NCI-H146 treated with DMSO at 0.1 percent for 48 hours (cell line): ENCODE measurements around the gene SFTA2.
A peak's percentile ranks its signal among the peaks of the same experiment; 100 is the strongest.
"Not testable (repeated sequence)": the region's sequence is repeated elsewhere in the genome, so short reads cannot be mapped to it uniquely, and the experiment has no call there.

Experiments used
- DNase-seq: peaks from one replicate; lab custom pipeline; 2025; ENCODE audit not compliant: unreplicated experiment; lab: John Stamatoyannopoulos, UW

The SFTA2 gene

DNA sequence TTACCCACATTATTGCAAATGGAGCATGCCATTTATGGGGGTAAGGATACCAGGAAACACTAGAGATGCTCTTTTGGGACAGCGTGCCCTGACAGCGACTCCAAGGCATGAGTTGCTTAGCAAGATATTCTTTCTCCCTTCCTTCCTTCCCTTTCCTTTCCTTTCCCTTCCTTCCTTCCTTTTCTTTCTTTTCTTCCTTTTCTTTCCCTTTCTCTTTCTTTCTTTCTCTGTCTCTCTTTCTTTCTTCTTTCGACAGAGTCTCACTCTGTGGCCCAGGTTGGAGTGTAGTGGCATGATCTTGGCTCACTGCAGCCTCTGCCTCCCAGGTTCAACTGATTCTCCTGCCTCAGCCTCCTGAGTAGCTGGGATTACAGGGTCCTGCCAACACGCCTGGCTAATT is 12.1 kb upstream of the SFTA2 start:
- DNase-seq, result no peak

DNA sequence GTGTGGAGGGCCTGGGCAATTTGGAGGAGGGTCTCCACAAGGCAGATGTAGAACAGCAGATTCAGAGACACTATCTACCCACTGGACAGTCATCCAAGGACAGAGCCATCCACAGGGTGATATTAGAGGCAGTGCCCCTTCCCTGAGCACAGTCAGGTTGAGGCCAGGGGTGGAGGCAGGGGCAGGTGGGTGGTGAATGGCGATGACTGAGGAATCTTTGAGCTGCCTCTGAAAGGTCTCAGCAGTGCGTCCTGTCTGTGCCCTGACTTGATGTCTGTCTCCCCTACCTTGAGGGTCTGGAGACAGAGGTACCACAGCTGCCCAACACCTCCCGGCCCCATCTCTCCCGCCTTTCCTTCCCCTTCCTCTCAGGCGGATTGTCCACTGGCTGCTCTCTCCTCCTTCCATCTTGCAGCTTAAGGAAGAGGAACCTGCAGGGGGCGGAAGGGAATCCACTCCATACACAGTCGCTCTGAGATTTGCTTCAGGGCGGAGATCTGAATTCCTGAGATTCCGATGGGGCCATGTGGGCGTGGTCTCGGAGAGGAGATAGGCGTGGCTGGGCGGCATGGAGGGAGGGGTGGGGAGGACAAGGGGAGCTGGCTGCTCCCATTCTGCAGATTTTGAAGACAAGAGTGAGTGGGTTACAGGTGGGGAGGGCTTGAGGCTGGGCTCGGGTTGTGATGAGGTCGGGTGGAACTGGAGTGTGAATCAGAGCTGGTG is 10.5 kb upstream of the SFTA2 start:
- DNase-seq, result no peak

DNA sequence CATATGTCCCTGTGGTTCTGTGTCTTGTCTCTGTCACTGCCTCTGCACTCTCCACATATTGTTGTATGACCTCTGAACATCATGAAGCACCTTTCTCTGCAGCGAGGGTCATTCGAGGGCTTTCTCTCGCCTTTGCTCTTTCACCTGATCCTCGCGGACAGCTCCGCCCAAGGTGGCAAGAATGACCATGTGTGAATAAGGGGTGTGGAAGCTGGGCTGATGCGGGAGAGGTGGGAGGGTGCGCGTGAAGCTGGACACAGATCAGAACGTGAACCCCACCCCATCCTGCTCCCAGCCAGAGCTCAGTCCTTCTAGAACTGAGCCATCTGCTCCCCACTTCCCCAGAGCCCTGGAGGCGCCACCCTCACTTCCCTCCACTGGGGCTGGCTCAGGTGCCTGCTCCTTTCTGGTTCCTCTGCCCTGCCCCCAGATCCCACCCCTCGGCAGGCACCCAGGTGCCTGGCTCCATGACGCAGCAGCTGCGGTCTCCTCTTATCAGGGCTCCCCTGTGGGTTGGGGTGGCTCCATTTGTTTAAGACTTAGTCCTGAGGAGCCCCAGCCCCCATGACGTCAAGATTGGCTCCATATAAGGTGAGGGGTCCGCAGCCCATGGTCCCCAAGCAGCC is 8.5 kb upstream of the SFTA2 start, which contains the start of gene MUCL3:
Gene MUCL3 (plus strand): TSS at position 613 of the 626 bp plus-strand sequence. CDS start 27 bp downstream, outside the sequence.
- no peak for DNase-seq

DNA sequence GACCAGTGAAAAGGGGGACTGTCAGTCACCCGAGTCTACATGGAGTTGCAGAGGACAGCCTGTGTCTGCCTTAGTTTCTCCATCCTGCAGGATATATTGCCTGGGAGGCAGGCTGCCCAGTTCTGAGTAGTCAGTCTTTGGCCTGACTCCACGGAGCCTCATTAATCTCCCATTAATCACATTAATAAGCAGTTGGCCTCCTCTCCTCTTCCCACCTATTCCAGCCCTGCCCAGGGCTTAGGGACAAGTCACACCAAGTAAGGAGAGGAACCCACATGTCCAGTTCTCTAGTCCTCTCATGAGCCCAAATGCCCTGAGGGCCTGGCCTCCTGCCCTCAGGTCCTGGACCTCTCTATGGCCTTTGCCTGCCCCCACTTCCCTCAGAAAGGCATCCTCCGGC is 7.5 kb upstream of the SFTA2 start:
- no peak for DNase-seq

DNA sequence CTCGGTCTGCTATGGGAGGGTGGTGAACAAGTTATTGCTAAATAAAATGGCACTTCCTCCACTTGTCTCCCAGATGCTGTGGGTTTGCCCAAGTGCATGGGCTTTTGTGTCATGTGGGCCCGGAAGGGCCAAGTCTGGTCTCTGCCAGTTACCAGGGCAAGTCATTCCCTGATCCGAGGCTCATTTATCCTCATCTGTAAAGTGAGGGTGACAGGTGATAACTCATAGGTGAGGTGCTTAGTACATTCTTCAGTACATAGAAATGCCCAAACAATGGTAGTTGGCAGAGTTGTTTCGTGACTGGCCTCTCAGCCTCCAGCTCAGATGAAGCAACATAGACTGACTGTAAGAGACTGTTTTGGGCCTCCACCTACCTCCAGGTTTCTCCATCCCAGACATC is 6.8 kb upstream of the SFTA2 start:
- no peak for DNase-seq

DNA sequence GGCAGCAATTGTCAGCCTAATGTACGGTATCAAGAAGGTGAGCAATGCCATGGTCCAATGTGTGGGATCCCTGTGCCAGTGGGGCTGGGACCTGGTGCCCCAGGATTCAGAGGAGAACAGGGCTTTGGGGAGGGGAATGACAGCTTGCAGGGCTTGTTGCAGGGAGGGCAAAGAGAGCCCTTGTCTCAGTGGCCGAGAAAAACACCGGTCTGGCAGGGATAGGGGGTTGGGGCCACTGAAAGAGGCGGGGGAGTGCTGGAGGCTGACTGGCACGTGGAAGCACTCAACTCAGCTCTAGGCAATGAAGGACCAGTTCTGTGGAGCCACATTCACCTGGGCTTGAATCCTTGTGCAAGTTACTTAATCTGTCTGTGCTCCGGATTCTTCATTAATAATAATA is 5.3 kb upstream of the SFTA2 start:
- DNase-seq, result no peak

DNA sequence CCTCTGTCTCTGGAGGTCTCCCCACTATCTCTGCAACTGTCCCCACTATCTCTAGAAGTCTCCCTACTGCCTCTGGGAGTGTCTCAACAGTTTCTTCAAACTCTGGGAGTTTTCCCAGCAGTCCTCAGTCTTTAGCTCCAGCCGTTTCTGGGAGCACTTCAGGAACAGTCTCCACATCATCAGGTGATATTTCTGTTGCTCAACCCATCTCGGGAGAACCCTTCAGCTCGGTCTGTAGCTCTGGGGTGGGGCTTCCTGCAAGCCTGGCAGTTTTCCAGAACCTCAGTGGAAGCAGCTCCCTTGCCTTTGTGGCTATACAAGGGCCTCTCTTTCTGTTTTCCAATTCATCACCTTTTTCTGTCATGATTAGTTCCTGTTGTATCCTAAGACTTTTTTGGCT is 3.0 kb upstream of the SFTA2 start:
- no peak for DNase-seq

DNA sequence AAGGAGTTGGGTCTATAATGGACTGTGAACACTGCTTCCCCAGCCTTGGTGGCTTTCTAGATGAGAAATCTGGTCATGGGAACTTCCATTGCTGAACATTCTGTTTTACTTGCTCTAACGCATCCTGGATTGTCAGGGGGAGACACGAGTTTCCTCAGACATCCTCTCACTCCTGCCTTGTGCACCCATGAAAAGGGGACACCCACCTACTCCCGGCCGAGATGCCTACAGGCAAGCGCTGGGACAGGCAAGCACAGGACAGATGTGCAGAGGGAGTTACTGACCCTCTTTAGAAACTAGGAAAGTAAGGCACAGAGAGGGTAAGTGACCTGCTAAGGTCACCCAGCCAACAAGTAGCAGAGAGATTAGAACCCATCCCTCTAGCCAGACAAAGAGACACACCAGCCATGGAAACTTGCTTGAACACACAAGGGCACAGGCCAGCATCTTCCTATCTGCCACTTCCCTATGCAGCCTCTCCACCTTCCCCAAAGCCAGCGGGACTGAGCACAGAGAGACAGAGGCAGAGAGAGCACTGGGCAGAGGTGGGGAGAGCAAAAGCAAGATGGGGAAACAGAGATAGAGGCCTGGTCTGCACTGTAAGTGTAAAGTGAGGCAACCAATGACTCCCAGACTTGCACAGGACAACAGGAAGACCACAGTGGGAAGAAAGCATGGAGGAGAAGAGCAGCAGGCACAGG is 845 bp upstream of the SFTA2 start:
- DNase-seq, result no peak

DNA sequence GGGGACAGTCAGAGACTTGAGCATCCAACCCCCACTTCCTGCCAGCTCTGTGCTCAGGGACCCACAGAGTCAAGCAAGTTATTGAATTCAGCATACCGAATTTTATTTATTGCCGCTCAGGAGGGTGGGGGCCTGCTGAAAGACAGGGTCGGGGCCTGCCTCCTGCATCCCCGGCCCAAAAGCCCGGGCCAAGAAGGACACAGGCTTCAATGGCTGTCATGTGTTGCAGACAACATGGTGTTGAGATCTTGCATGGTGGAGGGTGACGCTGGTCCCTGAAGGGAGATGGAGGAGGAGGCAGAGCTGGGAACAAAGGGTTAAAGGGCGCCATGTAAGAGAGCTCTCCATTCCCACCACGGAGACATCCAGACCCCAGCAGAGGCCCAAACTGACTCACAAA is 698 bp downstream of the SFTA2 start:
- no peak for DNase-seq

DNA sequence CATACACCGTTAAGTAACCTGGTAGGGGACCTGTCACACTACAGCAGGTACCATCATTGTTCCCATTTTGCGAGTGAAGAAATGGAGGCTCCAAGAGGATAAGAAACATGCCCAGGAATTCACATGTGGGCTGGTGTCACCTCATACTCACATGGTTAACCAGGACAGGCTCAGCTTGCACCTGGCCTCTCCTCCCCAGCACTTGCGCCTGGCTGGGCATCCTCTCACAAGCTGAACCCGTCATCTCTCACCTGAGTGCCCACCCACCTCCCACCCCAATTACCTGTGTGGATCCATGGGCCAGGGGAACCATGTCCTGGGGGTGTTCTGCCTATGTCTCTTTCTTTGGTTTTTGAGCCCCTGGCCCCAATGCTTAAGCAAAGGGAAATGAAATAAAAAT is 1.5 kb downstream of the SFTA2 start:
- DNase-seq, result no peak

DNA sequence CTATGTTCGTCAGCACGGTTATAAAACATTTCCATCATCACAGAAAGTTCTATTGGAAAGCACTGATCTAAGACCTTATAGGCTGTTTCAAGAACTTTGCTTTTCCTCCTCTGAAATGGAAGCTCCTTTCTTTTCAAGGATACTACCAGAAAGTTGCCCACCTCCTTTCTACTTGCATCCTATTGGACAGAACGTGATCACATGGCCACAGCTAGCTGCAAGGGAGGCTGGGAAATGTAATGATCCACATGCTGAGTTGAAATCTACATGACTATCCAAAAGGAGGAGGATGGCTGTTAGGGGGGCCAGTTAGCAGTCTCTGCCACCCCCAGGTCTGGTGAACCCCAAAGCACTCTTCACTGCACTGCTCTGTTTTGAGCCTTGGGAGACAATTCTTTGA is 3.3 kb downstream of the SFTA2 start:
- no peak for DNase-seq

DNA sequence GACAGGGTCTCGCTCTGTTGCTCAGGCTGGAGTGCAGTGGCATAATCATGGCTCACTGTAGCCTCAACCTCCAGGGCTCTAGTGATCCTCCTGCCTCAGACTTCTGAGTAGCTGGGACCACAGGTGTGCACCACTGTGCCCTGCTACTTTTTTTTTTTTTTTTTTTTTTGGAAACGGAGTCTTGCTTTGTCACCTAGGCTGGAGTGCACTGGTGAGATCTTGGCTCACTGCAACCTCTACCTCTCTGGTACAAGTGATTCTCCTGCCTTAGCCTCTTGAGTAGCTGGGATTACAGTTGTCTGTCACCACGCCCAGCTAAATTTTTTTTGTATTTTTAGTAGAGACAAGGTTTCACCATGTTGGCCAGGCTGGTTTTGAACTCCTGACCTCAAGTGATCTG is 4.9 kb downstream of the SFTA2 start:
- not testable (repeated sequence) for DNase-seq

DNA sequence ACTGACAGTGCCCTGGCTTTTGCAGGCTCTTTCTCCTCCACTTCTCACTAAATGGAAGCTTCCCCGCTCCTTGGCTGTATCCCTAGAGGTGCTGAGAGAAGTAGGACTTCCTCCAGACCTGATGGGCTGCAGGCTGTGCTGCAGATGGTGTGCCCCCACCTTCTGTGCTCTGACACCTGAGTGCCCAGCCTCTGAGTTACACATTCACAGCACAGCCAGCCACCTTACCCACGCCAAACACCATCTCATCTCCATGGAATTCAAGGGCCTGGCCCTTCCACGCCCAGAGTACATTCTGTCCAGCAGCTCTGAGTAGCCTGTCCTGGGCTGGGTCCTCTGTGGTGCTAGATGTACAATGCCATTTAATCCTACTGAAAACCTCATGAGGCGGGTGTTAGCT is 5.3 kb downstream of the SFTA2 start:
- DNase-seq, result no peak

DNA sequence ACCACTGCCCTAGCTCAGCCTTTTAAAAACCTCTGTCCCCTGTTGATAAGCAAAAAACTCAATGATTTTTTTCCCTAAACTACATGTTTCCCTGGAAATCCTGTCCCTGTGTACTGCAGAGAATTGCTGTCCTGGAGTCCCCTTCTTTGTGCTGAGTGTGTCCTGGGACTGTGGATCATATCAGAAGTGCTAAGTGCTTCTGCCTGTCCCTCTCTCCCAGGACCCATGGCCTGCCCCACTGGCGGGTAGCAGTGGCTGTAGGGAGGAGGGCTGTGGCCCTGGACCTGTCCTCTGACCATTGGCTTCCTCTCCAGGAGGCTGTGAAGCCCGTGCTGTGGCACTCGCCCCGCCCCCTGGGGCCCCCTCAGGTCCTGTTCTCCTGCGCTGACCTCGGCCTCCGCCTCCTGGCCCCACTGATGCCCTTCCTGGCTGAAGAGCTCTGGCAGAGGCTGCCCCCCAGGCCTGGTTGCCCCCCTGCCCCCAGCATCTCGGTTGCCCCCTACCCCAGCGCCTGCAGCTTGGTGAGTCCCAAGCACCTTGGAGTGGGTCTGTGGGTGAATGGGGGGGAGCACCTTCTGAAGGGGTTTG is 7.8 kb downstream of the SFTA2 start:
- DNase-seq, result not testable (repeated sequence)

DNA sequence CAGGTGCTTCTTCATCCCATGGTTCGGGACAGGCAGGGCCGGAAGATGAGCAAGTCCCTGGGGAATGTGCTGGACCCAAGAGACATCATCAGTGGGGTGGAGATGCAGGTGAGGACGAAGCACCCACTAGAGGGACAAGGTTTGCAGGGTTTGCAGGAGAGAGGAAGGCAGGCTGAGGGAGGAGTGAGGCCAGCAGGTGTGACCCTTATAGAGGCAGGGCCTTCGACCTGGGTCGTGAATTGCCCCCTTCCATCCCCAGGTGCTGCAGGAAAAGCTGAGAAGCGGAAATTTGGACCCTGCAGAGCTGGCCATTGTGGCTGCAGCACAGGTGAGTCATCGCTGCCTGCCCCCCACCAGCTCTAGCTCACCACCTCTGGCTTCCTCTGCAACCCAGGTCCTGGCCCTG is 9.5 kb downstream of the SFTA2 start:
- DNase-seq, result no peak

DNA sequence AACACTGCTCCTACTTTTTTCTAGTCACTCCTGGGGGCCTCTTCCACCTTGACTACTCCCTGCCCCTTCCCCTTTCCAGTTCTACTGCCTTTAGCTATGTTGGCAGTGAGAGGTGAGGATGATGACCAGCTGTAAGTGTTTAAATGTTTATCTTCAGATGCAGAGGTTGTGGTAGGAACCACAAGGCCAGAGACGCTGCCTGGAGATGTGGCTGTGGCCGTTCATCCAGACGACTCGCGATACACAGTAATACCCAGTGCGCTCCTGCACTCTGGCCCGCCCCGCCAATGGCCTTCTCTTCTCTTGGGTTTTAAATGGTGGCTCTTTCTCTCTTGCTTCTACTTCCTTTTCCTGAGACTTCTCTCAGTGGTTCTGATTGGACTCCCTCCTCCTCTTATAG is 13.3 kb downstream of the SFTA2 start:
- no peak for DNase-seq

DNA sequence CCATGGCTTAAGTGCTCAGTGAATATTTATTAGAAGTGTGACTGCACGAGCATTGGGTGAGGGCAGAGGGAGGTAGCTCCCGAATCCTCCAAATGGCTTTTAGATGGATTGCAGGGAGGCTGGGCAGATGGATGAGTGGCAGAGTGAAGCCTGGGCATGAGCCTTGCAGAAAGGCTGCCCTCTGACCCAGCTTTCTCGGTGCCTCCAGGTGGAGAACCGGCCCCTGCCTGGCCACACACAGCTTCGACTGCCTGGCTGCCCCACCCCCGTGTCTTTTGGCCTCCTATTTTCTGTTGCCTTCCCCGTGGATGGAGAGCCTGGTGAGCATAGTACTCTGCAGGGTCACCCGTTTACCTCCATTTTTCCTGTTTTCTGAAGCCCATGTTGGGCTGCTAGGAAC is 14.5 kb downstream of the SFTA2 start:
- no peak for DNase-seq

DNA sequence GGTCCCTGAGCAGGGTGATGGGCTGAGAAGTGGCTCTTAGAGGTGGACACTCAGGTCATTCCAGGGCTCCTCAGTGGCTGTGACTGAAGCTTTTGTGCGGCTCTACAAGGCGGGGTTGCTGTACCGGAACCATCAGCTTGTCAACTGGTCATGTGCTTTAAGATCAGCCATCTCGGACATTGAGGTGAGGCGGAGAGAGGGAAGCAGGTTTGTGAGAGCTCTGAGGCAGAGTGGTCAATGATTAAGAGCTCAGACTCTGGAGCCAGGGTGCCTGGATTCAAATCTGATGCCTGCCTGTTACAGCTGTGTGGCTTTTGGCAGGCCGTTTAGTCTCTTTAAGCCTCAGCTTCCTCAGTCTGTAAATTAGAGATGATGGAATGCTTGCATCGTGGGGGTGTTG is 14.9 kb downstream of the SFTA2 start:
- no peak for DNase-seq

DNA sequence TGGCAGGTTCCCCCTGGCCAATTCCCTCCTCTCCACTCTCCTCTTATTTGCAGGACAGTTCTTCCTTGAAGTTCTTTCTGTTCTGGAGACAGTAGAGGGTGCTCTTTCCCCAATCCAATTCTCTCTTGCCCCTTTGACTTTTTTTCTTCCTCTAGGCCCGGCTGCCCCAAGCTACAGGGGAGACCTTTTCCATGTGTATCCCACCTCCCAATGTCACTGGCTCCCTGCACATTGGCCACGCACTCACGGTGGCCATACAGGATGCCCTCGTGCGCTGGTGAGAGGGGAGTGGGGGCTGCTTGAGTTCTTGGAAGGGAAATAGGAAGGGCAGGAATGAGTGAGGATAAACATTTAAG is 16.4 kb downstream of the SFTA2 start:
- DNase-seq, result peak; percentile 12

DNA sequence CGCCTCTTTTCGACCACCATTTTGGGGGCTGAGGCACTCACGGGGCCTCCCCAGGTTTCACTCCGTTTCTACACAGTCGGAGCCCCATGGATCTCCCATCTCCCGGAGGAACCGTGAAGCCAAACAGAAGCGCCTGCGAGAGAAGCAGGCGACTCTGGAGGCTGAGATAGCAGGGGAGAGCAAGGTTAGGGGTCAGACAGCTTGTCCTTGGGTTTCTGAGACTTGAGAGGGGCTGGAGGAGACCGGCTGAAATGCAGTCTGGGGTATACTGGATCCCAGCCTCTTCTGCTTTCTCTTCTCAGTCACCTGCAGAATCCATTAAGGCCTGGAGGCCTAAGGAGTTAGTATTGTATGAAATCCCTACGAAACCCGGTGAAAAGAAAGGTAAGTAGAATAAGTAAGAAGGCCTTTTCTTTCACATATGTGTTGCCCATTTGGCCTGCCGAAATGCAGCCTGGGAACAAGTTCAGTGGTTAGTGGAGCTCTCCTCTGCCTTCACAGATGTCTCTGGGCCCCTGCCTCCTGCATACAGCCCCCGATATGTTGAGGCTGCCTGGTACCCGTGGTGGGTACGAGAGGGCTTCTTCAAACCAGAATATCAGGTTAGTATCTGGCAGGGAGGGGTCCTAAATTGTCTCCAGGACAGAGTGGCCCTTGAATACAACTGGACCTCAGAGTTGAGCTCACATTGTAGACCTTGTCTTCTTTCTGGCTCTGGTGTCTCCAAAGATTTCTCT is 16.9 kb downstream of the SFTA2 start:
- no peak for DNase-seq

DNA sequence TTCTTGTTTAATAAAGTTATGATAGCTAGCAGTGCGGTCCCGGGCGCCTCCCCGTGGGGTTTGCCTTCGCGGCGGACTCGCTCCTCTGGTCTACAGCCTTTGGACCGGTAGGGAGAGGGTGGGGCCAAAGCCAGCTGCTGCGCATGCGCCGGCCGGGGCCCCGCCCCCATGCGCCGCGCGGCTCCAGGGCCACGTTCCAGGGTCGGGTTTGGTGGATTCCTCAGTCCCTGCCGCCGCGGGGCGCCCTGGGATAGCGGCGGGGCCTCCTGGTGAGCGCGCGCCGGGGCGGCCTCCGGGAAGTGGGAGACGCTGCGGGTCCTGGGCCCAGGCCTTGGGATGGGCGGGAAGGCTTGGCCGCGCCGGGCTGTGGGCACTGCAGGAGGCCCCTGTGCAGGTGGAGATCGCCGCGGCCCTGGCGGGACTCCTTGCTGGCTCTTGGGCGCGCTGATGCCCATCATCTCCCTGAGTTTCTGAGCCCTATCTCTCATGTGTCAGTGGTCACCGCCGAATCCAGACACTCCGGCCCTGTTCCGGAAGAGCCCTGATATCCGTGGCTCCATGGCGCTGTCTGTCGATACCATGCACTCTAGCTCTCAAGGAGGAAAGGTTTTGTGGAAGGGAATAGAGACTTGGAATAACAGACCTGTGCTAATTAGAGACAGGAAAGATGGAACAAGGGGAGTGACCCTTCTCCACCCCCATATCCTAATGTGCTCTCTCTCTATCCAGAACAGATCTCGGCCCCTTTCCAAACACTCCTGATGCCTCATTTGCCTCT is 17.7 kb downstream of the SFTA2 start, which contains the start of gene VARS2:
Gene VARS2 (plus strand): TSS at position 163 of the 778 bp plus-strand sequence. CDS start 599 bp downstream, at position 762.
- peak; percentile 75 for DNase-seq
